ENCODE results near the gene APOD. TPM values are rescaled to one million over a fixed set of nuclear protein-coding genes. Genes with fewer than 3 reads are reported as not detected.

The APOD gene
- total RNA-seq, 1 experiment from 2014 or later, result not detected

DNA sequence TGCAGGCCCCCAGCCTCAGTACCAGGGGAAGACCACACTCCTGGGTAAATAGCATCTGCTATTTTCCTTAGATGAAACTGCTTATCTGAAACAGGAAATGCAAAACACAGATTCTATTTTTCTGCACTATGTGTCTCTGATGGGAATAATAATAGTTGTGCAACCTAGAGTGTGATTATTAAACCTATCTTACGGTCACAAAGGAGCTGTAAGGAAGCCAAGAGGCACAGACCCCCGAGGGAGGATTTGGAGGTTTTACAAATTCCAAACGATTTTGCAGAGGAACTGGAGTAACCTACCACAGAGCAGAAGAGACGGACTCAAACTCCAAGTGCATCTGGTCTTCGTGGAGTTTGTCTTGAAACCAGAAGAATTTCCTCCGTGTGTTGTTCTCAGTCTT lies 14.1 kb upstream of the APOD start:
- H2AK5ac ChIP-seq (ENCODE audit: insufficient read length, low read length), result no peak overlapping the region
- no peak overlapping the region for H2AFZ ChIP-seq (ENCODE audit: low read length)
- H3K27ac ChIP-seq (ENCODE audit: insufficient read length, low read depth, low read length), result no peak overlapping the region
- TF ChIP-seq, protein P1, sequence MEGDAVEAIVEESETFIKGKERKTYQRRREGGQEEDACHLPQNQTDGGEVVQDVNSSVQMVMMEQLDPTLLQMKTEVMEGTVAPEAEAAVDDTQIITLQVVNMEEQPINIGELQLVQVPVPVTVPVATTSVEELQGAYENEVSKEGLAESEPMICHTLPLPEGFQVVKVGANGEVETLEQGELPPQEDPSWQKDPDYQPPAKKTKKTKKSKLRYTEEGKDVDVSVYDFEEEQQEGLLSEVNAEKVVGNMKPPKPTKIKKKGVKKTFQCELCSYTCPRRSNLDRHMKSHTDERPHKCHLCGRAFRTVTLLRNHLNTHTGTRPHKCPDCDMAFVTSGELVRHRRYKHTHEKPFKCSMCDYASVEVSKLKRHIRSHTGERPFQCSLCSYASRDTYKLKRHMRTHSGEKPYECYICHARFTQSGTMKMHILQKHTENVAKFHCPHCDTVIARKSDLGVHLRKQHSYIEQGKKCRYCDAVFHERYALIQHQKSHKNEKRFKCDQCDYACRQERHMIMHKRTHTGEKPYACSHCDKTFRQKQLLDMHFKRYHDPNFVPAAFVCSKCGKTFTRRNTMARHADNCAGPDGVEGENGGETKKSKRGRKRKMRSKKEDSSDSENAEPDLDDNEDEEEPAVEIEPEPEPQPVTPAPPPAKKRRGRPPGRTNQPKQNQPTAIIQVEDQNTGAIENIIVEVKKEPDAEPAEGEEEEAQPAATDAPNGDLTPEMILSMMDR (conservative IDR thresholded peaks at IDR 0.05), result no peak
- no peaks in the 10 kb centered on the region for H3K23me2 ChIP-seq (ENCODE audit: insufficient read length, low read depth, low read length, poor library complexity, severe bottlenecking)
- H3K9ac ChIP-seq (ENCODE audit: extremely low read depth, insufficient read length, low read length), result no peak overlapping the region
- H3K23ac ChIP-seq (ENCODE audit: insufficient read length, low read depth, low read length), result no peak overlapping the region
- no peak overlapping the region for H2BK12ac ChIP-seq (ENCODE audit: insufficient read length, low read depth, low read length)
- H3K36me3 Mint-ChIP-seq (ENCODE audit: insufficient read depth in 1 of 3, low read depth in 3 of 3), result peaks cover 6 to 9% (median 8%) of the 10 kb centered on the region in 3 experiments; a peak in 6 of 7 replicates
- H3K4me2 ChIP-seq (ENCODE audit: insufficient read depth, insufficient read length, low read length), result no peak overlapping the region
- H3K9me3 Mint-ChIP-seq, result peaks cover 32 to 38% of the 10 kb centered on the region in 2 experiments
- H3K9me3 ChIP-seq (ENCODE audit: control insufficient read depth, low read depth, low read length), result no peaks in the 10 kb centered on the region
- no peak overlapping the region for H4K8ac ChIP-seq (replicated peaks; ENCODE audit: insufficient read length, low read depth, low read length)
- no peak overlapping the region for H3K4me3 Mint-ChIP-seq
- H3K27me3 ChIP-seq (ENCODE audit: insufficient read depth, low read length), result no peaks in the 10 kb centered on the region
- no peak for DNase-seq
- H4K5ac ChIP-seq (ENCODE audit: insufficient read length, low read depth, low read length), result no peak overlapping the region
- no peak overlapping the region for H3K27ac Mint-ChIP-seq
- no peaks in the 10 kb centered on the region for H3K79me1 ChIP-seq (ENCODE audit: insufficient read depth, low read depth, low read length, poor library complexity, severe bottlenecking)
- no peak overlapping the region for H2BK120ac ChIP-seq (ENCODE audit: low read depth, low read length, poor library complexity, severe bottlenecking)
- no peaks in the 10 kb centered on the region for H4K20me1 ChIP-seq (ENCODE audit: control insufficient read depth, insufficient read depth, insufficient read length)
- WGBS (ENCODE audit: extremely low coverage, insufficient read length, low lambda C conversion rate), result no CpG with 5 or more reads among the region's 6 CpGs
- no peak overlapping the region for H3K56ac ChIP-seq (ENCODE audit: insufficient read length, low read depth, low read length)
- no peak overlapping the region for H3K18ac ChIP-seq (ENCODE audit: insufficient read length, low read depth, low read length)
- no peak overlapping the region for H3K14ac ChIP-seq (ENCODE audit: insufficient read depth, low read length)
- H3K4me1 Mint-ChIP-seq, result no peaks in the 10 kb centered on the region
- H3K4me1 ChIP-seq (ENCODE audit: insufficient read depth, low read length), result no peaks in the 10 kb centered on the region
- no peak overlapping the region for H3K4ac ChIP-seq (ENCODE audit: low read depth, low read length)
- H2BK5ac ChIP-seq (ENCODE audit: insufficient read length, low read length), result no peak overlapping the region
- peaks cover 2% of the 10 kb centered on the region for H3K27me3 Mint-ChIP-seq (ENCODE audit: low read depth)
- no peaks in the 10 kb centered on the region for H3K79me2 ChIP-seq (ENCODE audit: insufficient read depth, low read length)
- H3T11ph ChIP-seq (ENCODE audit: low read length), result no peak overlapping the region
- H4K91ac ChIP-seq (ENCODE audit: insufficient read length, low read depth, low read length), result no peak overlapping the region
- no peak overlapping the region for H2BK15ac ChIP-seq (ENCODE audit: low read depth, low read length)
- no peak overlapping the region for H2BK20ac ChIP-seq (ENCODE audit: low read depth, low read length, poor library complexity, severe bottlenecking)
